K562 treated with DMSO at 1 percent for 12 hours (cell line): ENCODE data around the gene CLEC2A. TPM values are rescaled to one million over a fixed set of nuclear protein-coding genes. Genes with fewer than 3 reads are reported as not detected.

Experiments
- total RNA-seq: library from RNA; unstranded; fragments of 300-600 nt; gene quantifications from 2 replicates; pipeline ENCODE4 v1.2.3, GENCODE V29; 2022; ENCODE audit not compliant: insufficient read depth

Gene CLEC2A, protein sequence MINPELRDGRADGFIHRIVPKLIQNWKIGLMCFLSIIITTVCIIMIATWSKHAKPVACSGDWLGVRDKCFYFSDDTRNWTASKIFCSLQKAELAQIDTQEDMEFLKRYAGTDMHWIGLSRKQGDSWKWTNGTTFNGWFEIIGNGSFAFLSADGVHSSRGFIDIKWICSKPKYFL
- not detected in 2 replicates for total RNA-seq

DNA sequence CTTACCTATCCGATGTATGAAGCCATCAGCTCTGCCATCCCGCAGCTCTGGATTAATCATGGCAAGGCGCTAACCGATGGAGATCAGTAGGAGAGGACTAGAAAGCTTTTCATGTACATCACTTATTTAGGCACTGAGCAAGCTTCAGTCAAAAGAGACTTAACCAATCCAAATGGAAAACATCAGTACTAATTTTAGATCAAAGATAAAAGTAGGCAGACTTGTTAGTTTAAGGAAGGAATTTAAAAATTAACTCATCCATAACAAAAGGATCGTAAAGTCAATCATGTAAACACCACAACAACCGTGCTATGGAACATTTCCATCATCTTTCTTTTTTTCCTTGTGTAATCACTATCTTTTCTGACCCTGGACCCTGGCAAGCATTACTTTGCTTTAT lies at the start of gene CLEC2A:
TSS of gene CLEC2A (minus strand) at position 101 of the 400 bp plus-strand sequence. CDS start at position 60, 41 bp downstream.

DNA sequence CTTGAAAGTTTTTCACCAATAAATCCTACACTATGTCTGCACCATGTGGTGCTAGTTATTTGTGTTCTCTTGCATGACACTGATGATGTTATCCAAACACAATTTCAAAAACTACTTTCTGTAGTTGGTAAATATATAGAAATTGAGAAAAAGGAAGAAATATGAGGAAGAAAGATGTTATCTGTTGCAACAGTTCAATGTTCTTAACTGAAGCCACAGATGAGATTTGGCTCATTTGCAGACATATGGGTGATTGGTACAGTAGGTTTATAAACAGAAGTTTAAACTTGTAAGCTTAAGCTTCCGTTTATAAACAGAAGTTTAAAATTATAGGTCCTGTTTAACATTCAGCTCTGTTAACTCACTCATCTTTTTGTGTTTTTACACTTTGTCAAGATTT lies 39.0 kb upstream of the CLEC2A start, which contains the start of gene CLEC12A:
TSS of gene CLEC12A (plus strand) at position 229 of the 400 bp plus-strand sequence. CDS start 188 bp downstream, outside the sequence.

GRCh38 chr12:9881246-9881645 lies 50.9 kb downstream of the CLEC2A start, which contains the start of gene KLRF2:
KLRF2 (plus strand) TSS chr12:9881489; CDS start chr12:9881596, 107 bp downstream.

GRCh38 chr12:9869307-9870161 lies 62.6 kb downstream of the CLEC2A start, which contains the start of gene CLEC2B:
CLEC2B (minus strand) TSS chr12:9869354.

Other genes starting within 250 kb of the CLEC2A start
- gene CLECL1, start 199.3 kb downstream of the CLEC2A start, total RNA-seq, result not detected in 2 replicates
- gene CD69, start 171.5 kb downstream of the CLEC2A start, total RNA-seq, result 12.1 and 23.8 TPM in 2 replicates
- not detected in 2 replicates for gene KLRF1, start 104.9 kb downstream of the CLEC2A start, total RNA-seq
- gene CLEC2B, start 63.0 kb downstream of the CLEC2A start, total RNA-seq, result 1.2 and 1.4 TPM in 2 replicates
- gene KLRF2, start 50.9 kb downstream of the CLEC2A start, total RNA-seq, result not detected in 2 replicates
- gene CLEC12A, start 39.0 kb upstream of the CLEC2A start, total RNA-seq, result not detected in 2 replicates
- gene CLEC1B, start 66.8 kb upstream of the CLEC2A start, total RNA-seq, result not detected in 2 replicates
- not detected in 2 replicates for gene CLEC12B, start 78.3 kb upstream of the CLEC2A start, total RNA-seq
- gene CLEC9A, start 98.3 kb upstream of the CLEC2A start, total RNA-seq, result not detected in 2 replicates
- gene CLEC1A, start 166.6 kb upstream of the CLEC2A start, total RNA-seq, result not detected in 2 replicates
- not detected in 2 replicates for gene CLEC7A, start 197.8 kb upstream of the CLEC2A start, total RNA-seq
- gene OLR1, start 239.8 kb upstream of the CLEC2A start, total RNA-seq, result not detected in 2 replicates
- gene TMEM52B, start 246.7 kb upstream of the CLEC2A start, total RNA-seq, result not detected in 2 replicates